ENCODE results near the gene TRPC5OS. TPM values are rescaled to one million over a fixed set of nuclear protein-coding genes. Genes with fewer than 3 reads are reported as not detected.

TRPC5OS gene
- not detected for total RNA-seq
- long read RNA-seq: 0 reads

DNA sequence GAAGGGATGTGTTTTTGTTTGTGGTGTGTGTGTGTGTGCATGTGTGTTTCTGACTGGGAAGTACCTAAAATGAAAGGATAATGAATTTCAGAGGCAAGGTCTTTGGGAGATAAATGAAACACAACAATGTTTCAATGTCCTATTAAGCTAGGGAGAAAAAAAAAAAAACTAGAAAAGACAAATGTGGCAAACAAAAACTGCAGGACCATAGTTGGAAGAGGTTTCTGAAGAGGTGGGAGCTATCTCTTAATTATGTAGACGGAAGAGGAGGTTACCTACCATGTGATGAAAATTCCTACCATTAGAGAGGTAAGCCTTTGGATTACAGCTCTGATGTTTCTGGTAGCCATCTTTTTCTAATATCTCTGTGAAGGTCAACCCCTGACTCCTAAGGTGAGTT, at the start of gene TRPC5OS:
Gene TRPC5OS, plus strand, starts transcription at position 301 of the 400 bp plus-strand sequence. CDS start 25,669 bp downstream, outside the sequence.
- intact Hi-C loops (cut with micrococcal nuclease): no loop called here
- no peak for DNase-seq
- ATAC-seq: no peak

DNA sequence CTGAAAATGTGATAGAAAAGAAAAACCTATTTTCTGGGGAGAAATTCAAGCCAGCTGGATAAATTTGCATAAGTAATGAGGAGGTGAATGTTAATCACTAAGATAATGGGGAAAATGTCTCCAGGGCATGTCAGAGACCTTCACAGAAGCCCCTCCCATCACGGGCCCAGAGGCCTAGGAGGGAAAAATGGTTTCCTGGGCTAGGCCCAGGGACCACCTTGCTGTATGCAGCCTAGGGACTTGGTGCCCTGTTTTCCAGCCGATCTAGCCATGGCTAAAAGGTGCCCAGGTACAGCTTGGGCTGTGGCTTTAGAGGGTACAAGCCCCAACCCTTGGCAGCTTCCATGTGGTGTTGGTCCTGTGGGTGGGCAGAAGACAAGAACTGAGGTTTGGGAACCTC, 46.6 kb upstream of the TRPC5OS start:
- ATAC-seq (no peak), DNase-seq (no peak)
- intact Hi-C loops (cut with micrococcal nuclease): no loop called here

DNA sequence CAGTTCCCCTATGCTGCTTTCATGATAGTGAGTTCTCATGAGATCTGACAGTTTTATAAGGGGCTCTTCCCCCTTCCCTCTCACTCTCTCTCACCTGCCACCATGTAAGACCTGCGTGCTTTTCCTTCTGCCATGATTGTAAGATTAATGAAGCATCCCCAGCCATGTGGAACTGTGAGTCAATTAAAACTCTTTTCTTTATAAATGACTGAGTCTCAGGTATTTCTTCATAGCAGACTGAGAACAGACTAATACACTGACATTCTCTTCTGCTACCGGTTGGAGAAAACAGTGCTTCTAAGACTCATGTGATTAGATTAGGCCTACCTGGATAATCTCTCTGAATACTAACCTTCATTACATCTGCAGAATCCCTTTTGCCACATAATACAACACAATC, 45.4 kb upstream of the TRPC5OS start:
- no peak for DNase-seq
- intact Hi-C loops (cut with micrococcal nuclease): no loop called here
- ATAC-seq: no peak

DNA sequence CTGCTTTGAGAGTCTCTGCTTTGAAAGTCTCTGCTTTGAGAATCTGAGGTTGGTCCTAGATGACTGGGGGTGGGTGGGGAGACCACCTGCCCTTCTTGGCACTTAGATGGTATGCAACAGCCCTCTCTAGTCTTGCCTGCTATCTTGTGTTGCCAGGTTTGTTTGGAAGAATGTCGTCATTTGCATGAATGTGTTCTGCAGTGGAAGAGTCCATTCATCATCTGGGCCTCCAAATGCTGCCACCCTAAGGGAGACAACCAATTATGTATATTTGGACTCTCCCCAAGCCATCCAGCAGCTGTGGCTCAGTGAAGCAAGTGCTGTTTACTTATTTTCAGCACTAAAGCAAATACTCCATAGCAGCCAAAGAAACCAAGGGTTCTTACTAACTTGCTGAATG, 44.6 kb upstream of the TRPC5OS start:
- no peak for DNase-seq
- intact Hi-C loops (cut with micrococcal nuclease): no loop called here
- no peak for ATAC-seq

DNA sequence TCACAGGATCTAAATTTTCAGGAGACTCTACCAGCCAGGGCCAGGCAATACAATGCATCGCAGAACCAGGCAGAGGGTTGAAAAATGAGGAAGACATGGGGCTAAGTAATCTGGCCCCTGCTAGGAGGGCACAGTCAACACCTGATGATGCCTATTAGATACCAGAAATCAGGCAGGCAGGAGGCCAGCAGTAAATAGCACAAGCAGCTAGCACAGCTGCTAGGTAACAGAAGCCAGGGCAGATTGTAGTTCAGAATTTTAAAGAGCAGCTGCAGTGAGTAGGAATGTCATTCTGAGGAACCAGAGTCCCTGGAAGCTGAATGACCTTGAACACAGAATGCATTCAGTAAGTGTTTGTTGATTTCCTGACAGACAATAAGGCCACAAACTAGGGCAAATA, 38.8 kb upstream of the TRPC5OS start:
- ATAC-seq: peak; percentile 29
- DNase-seq: no peak
- intact Hi-C loops (cut with micrococcal nuclease): no loop called here

DNA sequence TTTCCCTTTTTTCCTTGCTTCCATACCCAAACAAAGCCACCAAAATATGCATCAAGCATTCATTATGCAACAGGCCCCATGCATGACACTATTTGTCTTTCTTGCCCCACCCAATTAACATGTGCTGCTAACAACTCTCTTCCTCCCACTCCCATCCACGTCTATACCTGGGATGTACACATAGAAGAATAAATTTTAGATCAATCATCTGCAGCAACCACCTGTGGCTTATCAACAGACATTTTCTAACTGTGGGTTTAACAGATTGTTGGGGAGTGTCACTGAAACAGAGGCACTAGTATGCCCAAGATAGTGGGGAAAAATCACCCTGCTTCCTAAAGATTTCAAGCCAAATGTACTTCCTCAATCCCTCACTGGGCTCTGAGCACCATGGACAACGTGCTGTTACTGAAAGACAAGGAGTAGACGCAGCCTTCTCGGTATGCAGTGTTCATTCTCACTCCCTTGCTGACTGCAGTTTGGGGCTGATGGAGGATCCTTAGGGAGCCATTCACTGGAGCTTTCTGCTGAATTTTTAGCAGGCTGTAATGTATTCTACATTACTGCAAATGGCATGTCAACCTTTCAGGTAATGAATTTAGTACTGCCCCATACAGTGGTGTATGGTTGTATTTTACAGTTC, 28.4 kb upstream of the TRPC5OS start:
- no peak for DNase-seq
- ATAC-seq: no peak
- intact Hi-C loops (cut with micrococcal nuclease): no loop called here

DNA sequence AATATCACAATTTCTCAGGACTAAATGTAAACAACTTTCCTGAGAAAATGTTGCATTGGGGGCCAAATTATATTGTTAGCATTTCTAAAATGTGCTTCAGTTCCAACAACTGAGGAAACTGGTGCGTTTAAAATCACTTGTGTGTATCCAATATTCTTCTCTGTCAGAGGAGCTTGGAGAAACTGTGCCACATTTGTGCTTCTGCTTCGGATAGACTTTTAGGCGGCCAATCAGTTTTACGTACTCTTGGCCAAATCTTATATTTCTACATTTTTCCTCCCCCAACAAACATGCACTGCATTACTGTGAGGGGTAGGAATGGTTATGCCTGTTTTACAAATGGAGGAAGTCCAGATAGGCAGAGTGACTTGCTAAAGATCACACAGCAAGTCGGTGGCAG, 27.4 kb upstream of the TRPC5OS start:
- intact Hi-C loops (cut with micrococcal nuclease): no loop called here
- DNase-seq (no peak), ATAC-seq (no peak)

DNA sequence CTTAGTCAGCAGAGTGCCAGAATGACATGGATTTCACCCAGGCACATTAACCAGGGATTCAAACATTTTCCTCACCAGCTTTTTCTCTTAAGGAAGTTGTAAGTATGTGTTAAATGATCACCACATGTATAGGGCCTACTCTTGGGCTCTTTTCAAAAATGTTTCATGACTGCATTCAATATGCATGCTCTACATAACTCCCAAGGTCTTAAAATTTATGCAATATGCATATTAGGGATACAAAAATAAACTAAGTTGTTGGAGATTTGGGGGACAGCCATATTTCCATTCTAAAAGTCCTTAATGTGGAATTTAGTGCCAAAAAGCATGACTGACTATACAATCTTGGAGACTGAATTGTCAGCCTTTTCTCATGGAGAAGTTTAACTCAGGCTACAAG, 25.0 kb upstream of the TRPC5OS start:
- intact Hi-C loops (cut with micrococcal nuclease): no loop called here
- ATAC-seq: no peak
- no peak for DNase-seq

DNA sequence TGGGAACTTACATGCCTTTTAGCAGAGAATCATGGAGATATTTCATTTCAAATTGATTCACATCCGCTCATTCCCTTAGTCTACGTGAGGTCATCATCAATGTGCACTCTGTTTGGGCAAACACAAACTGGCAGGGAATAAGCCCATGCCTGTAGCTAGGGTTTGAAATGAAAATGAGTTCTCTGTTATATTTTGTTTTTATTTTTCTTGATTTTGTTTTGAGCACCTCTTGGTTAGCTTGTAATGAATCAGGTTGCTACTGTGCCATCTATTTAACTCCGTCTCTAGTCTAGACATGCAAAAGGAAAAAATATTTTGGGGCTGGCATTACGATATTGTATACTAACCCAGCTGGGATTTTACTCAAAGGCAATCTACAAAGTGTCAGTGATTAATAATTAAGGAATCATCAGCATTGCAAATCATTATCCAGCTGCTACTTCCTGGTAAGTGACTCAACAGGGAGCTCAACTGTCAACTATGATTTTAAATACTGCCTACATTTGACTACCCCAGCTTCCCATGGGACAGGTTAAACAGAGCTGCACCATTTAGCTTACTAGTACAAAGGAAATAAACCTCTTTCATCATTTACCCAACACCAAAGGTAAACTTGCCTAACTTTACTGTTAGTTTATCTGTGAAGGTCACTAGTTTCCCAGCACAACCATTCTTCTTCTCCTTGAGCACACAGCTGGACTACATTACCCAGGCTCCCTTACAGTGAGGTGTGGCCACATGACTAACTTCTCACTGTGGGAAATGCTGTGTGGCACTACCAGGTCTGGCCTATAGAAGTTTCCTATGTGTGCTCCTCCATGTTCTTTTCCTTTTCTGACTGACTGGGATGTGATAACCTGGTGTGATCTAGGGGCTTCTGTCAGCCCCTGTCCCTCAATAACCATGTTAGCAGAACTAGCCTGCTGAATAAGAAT, 21.2 kb upstream of the TRPC5OS start:
- no peak for DNase-seq
- intact Hi-C loops (cut with micrococcal nuclease): no loop called here
- no peak for ATAC-seq

DNA sequence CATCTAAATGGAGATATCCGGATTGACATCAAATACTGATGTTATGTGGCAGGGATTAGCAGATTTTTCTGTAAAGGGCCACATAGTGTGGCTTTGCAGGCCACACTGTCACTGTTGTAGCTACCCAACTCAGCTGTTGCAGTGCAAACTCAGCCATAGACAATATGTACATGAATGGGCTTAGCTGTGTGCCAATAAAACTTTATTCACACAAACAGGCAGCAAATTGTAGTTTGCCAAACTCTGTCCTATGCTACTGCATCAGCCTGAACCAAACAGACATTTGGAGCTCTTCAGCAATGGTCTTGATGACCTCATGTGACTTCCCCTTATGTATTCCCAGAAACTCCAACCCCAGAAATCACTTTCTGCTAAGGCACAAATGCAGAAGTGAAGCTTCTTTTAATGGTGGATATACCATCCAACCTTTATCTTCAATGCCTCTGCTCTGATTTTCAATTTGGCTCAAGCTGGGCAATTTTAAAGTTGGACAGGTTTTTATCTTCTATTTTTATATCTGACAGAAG, 18.4 kb upstream of the TRPC5OS start:
- intact Hi-C loops (cut with micrococcal nuclease): no loop called here
- ATAC-seq: no peak
- no peak for DNase-seq

DNA sequence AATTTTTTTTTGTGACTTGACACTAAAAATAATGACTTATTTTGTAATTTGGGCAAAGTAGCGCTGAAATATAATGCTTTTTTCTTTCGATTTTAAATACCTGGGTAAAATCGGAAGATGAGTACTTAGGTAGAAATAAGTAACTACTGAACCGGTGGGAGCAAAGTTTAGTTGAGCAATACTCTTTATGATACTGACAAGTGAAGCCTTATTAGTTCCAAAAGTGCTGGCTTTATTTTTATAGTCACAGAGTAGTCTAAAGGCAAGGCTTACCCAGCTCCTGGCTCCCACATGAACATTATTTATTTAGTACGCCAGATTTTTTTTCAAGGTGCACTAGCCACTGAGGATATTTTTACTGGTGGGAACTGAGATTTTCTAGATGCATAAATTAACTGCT, 14.4 kb upstream of the TRPC5OS start:
- no peak for ATAC-seq
- intact Hi-C loops (cut with micrococcal nuclease): no loop called here

DNA sequence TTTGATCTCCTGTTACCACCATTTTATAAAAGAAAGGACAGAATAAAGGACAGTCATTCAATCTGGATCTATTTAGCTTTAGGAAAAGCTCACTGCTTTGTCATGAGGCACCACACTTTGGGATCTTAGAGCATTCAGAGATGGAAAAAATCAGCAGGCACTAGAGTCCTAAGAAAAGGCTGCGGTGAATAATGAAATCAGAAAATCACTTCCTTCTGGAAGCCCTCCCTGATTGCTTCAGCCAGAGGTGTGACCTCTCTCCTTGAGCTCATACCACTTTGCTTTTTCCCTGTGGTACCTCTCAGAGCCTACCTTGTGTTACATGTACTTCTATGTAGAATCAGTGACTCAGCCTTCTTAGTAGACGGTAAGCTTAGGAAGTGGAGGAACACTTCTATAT, 8.7 kb upstream of the TRPC5OS start:
- DNase-seq (no peak), ATAC-seq (no peak)
- intact Hi-C loops (cut with micrococcal nuclease): no loop called here

More for the DNA sequence above, 14.4 kb upstream of the TRPC5OS start:
- DNase-seq: no peak

DNA sequence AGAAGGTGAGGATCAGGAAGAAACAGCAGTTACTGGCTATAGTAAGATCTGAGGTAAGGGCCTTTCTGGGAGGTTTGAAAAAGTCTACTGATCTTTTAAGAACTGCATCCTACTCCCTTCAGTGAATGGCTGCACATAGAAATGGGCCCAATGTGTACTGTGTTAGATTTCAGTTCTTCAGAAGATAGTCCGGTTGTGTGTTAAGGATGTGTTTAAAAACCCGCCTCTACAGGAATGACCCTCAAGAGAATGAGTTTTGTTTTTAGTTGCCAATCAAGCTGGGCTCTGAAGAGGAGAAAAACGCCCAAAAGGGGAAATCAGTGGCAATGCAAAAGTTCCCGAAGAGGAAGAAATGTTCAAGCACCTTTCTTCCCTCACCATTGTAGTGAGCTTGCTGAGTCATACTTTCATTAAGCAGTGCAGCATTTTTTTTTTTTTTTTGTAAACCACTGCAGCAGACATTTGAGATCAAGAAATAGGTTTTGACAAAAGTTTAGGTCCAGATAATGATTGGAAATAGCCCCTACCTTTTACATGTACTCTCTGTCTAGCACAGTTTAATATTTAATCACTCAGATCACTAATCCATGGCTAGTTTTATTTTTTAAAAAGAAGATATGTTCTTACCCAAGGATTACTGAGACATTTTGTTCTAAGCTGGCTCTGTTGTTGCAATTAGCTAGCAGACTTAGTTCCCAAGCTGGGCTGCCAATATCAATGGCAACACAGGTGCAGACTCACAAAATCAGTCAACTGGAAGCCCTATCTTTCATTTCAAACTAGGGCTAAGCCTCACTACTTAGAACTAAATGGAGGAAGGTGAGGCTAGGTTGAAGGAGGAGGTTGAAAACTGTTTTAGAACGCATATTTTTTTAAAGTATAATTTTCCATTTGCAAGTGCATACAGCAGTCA, 7.0 kb upstream of the TRPC5OS start:
- DNase-seq (no peak), ATAC-seq (no peak)
- intact Hi-C loops (cut with micrococcal nuclease): no loop called here

DNA sequence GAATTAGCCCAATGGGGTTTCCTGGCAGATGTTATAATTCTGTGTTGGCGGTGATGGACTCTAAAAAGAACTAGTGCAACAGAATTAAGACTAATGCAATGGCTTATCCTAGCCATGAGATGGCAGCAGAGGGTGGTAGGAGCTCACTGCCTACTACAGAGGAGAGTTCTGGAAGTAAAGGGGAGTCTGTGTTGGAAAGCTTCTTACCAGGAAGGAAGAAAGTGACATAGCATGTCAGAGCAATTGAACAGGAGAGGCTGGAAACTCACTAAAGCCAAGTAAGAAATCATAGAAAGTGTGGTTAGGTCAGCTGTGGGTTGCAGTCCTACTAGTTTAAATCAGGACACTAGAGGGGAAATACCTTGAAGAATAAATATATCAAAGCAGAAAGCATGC, 6.3 kb upstream of the TRPC5OS start:
- DNase-seq (no peak), ATAC-seq (peak; percentile 85)
- intact Hi-C loops (cut with micrococcal nuclease): no loop called here

DNA sequence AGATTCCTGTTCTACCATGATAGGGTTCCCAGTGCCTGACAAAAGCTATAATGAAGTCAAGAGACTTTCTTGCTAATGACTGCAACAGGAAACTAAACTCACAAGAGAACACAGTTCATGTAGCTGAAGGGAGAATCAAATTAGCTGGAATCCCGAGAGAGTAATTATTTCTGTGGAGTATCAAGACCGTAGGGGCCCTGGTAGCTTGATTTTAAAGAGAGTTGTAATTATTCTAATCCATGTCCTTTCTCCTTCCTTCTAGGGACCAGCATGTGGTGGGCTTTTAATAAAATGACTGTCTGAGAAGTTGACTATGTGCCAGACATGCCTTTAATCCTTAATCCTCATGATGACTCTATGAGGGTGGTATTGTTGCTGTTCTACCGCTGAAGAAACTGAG, 1.7 kb upstream of the TRPC5OS start:
- intact Hi-C loops (cut with micrococcal nuclease): no loop called here
- ATAC-seq: no peak
- DNase-seq: no peak

DNA sequence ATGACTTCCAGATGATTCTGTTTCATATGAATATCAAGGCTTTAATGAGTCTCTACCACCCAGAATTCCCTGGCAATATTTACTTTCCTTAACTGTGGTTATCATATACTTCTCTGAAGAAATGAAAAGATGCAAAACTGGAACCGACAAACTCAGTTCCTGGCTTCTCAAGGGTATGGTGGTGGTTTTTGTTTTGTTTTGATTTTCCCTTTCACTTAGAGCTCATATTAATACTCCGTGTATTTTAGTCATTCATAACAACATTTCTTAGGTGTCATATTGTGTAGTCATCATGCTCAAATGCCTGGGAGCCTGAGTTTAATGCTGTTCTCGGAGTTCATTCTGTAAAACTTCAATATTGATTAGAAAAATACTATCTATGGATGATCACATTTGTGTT, 665 bp downstream of the TRPC5OS start:
- intact Hi-C loops (cut with micrococcal nuclease): no loop called here
- DNase-seq: no peak
- ATAC-seq: no peak

DNA sequence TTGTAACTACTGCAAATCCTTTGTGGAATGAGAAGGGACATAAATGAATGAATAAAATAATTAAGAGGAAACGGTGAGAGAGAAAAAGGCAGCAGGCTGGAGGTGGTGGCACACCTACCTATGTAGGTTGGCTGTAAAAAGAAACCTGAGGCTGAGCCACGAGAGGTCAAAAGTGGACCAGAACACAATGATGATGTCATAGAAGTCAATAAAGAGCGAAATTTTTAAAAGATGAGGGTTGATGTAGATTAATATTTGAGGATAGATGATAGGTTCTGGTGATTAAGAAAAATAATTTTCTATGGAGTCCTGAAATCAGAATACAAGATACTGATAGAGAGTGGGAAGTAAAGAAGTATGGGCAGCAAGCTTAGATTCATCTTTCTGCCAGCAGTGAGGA, 1.7 kb downstream of the TRPC5OS start:
- ATAC-seq: no peak
- intact Hi-C loops (cut with micrococcal nuclease): no loop called here

DNA sequence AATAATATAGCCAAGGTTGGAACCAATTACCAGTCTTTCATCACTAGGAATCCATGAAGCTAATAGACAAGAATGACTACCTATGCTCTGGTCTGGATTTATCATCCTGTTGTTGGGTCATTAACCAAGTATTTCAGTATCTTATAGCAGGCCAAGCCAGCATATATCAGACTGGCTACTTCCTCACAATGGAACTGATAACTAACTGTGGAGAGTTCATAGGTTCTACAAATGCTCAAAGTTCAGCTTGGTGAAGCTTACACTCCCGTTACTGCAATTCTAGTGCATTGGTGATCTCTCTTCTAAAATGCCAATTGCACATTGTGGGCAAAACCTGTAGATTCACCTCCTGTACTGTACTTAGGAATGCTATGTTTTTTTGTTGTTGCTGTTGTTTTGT, 4.8 kb downstream of the TRPC5OS start:
- DNase-seq: no peak
- intact Hi-C loops (cut with micrococcal nuclease): no loop called here
- ATAC-seq: no peak

More for the DNA sequence above, 1.7 kb downstream of the TRPC5OS start:
- DNase-seq: no peak

DNA sequence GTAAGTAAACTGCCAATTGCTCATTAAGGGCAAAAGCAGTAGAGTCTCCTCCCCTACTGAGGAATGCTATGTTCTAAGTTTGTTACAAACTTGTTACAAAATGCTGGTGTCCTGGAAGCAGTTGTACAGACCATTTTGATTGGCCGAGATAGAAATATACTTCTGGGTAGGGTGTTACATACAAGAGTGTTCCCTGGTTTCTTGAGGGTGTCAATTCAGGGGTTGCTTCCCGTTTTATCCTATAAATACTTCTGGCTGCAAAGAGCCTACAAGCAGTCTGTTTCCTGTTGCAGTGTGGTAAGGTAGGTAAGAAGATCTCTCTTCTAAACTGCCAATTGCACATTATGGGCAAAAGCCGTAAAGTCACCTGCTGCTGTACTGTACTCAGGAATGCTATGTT, 5.7 kb downstream of the TRPC5OS start:
- intact Hi-C loops (cut with micrococcal nuclease): no loop called here
- ATAC-seq (no peak), DNase-seq (no peak)

DNA sequence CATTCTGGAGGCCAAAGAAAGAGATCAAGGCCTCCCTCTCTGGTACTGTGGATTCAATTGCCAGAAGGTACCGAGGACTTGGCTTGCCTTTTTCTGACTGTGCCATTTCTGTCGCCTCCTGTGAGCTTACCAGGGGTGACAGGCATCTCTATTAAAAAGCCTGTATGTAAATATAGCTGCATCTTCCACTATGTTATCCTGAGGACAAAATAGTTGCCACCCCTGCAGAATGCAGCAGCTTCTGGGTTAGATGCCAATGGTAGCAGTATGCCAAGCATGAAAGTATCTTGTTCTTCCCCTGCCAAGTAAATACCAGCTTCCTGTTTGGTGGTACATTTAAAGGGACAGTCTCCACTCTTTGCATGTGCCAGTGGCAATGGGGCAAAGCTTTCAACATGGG, 10.7 kb downstream of the TRPC5OS start:
- intact Hi-C loops (cut with micrococcal nuclease): no loop called here
- ATAC-seq (peak; percentile 99), DNase-seq (no peak)
